H1 (cell line): Measurements from ENCODE around the gene ITPK1. TPM values are rescaled to one million over a fixed set of nuclear protein-coding genes. Genes with fewer than 3 reads are reported as not detected.
A peak's percentile ranks its signal among the peaks of the same experiment; 100 is the strongest.

Experiments used
- CTCF ChIA-PET: fragments of 300-600 bp; sonication (Branson Sonifier 250); formaldehyde crosslinking; loops from one replicate; lab custom pipeline; 2021; ENCODE audit not compliant: partially characterized antibody; lab: Charles Lee
- POLR2A ChIA-PET: fragments of 300-600 bp; sonication (Branson Sonifier 250); formaldehyde crosslinking; loops from one replicate; lab custom pipeline; 2021; ENCODE audit warnings: inconsistent platforms; ENCODE audit not compliant: partially characterized antibody; lab: Charles Lee
- DNase-seq, 2 experiments: peaks; one replicate each; pipeline versions ENCODE4 v3.0.0 to v3.0.0-alpha.2; 2010 to 2022; ENCODE audit warnings: low spot score in 2 of 2, low read depth in 1 of 2, mixed read lengths in 1 of 2
- FAIRE-seq: peaks from 2 replicates; lab custom pipeline; 2011; peaks lifted over from hg19 to GRCh38; lab: Jason Lieb, UNC
- H2AFZ ChIP-seq: 2 replicates; pipeline ENCODE4 v1.8.1; 2012; ENCODE audit warnings: low read length, inconsistent platforms
- H2AK5ac ChIP-seq: 2 replicates; pipeline ENCODE4 v1.6.1; 2013; ENCODE audit warnings: low read depth, low read length
- H2BK120ac ChIP-seq: replicated peaks from 2 replicates; pipeline ENCODE3; 2013; ENCODE audit warnings: low read depth, low read length, inconsistent platforms
- H2BK12ac ChIP-seq: 2 replicates; pipeline ENCODE4 v1.6.1; 2013; ENCODE audit warnings: low read depth, low read length
- H2BK15ac ChIP-seq: 2 replicates; pipeline ENCODE4 v1.6.1; 2013; ENCODE audit warnings: low read length
- H2BK20ac ChIP-seq: 2 replicates; pipeline ENCODE4 v1.6.1; 2013; ENCODE audit warnings: low read length
- H2BK5ac ChIP-seq: 2 replicates; pipeline ENCODE4 v1.6.1; 2013; ENCODE audit warnings: low read depth, low read length
- H3K14ac ChIP-seq: 2 replicates; pipeline ENCODE4 v1.6.1; 2013; ENCODE audit warnings: inconsistent platforms; ENCODE audit not compliant: insufficient read length
- H3K18ac ChIP-seq: 2 replicates; pipeline ENCODE4 v1.6.1; 2013; ENCODE audit warnings: low read length; ENCODE audit errors: extremely low read depth
- H3K23ac ChIP-seq: 2 replicates; pipeline ENCODE4 v1.6.1; 2013; ENCODE audit warnings: inconsistent platforms; ENCODE audit not compliant: insufficient read length
- H3K23me2 ChIP-seq: 2 replicates; pipeline ENCODE4 v1.6.1; 2013; ENCODE audit warnings: low read depth, low read length
- H3K27ac ChIP-seq: 2 replicates; pipeline ENCODE4 v1.6.1; 2011; ENCODE audit warnings: low read depth, low read length, inconsistent platforms
- H3K27me3 ChIP-seq, 4 experiments: replicated peaks in 1 of 4; 1 replicate in 1 of 4; 2 replicates in 3 of 4; pipeline versions ENCODE4 v1.6.1 to v1.8.1; 2011 to 2013; ENCODE audit warnings: low read length in 3 of 4, mild to moderate bottlenecking in 3 of 4, inconsistent platforms in 2 of 4, mixed read lengths in 2 of 4, moderate library complexity in 1 of 4; ENCODE audit not compliant: control insufficient read depth in 3 of 4, insufficient read depth in 3 of 4; ENCODE audit errors: extremely low read depth in 1 of 4
- H3K36me3 ChIP-seq, 4 experiments: 2 replicates each; pipeline versions ENCODE4 v1.6.1 to v1.8.1; 2011 to 2013; ENCODE audit warnings: mild to moderate bottlenecking in 4 of 4, low read length in 3 of 4, moderate library complexity in 2 of 4, control low read depth in 1 of 4, inconsistent platforms in 1 of 4; ENCODE audit not compliant: insufficient read depth in 4 of 4, control insufficient read depth in 2 of 4
- H3K4ac ChIP-seq: replicated peaks from 2 replicates; pipeline ENCODE3; 2013; ENCODE audit warnings: low read length, low read depth, mixed read lengths, inconsistent platforms; ENCODE audit not compliant: insufficient read length
- H3K4me1 ChIP-seq, 4 experiments: replicated peaks in 1 of 4; 1 replicate in 1 of 4; 2 replicates in 3 of 4; pipeline versions ENCODE4 v1.6.1 to v1.8.1; 2011 to 2013; ENCODE audit warnings: low read length in 3 of 4, inconsistent platforms in 2 of 4, mixed read lengths in 1 of 4; ENCODE audit not compliant: insufficient read depth in 4 of 4, control insufficient read depth in 3 of 4
- H3K4me2 ChIP-seq, 2 experiments: 2 replicates each; pipeline versions ENCODE4 v1.6.1 to v1.8.1; 2011 to 2013; ENCODE audit warnings: low read depth in 2 of 2, low read length in 2 of 2, control low read depth in 1 of 2, inconsistent platforms in 1 of 2, mild to moderate bottlenecking in 1 of 2; ENCODE audit not compliant: insufficient read depth in 1 of 2
- H3K4me3 ChIP-seq, 4 experiments: fragments of 200-600, 300-600 bp in 1 of 4; sonication (generic), shearing (Covaris generic), sonication (Bioruptor Twin) in 1 of 4; 2 replicates each; pipeline versions ENCODE4 v1.5.1 to v1.8.1; 2011 to 2016; ENCODE audit warnings: low read length in 4 of 4, low read depth in 3 of 4, control low read depth in 2 of 4, inconsistent platforms in 2 of 4, mild to moderate bottlenecking in 2 of 4, mixed read lengths in 1 of 4, moderate library complexity in 1 of 4; ENCODE audit not compliant: insufficient read depth in 2 of 4; ENCODE audit errors: extremely low read depth in 1 of 4
- H3K56ac ChIP-seq: replicated peaks from 2 replicates; pipeline ENCODE3; 2013; ENCODE audit warnings: low read depth, mild to moderate bottlenecking, mixed read lengths, low read length, inconsistent platforms; ENCODE audit not compliant: insufficient read length
- H3K79me1 ChIP-seq: 2 replicates; pipeline ENCODE4 v1.6.1; 2013; ENCODE audit warnings: low read depth, low read length, control low read depth
- H3K79me2 ChIP-seq, 2 experiments: 2 replicates each; pipeline versions ENCODE4 v1.6.1 to v1.8.1; 2012 to 2013; ENCODE audit warnings: low read length in 2 of 2, mild to moderate bottlenecking in 2 of 2, inconsistent platforms in 1 of 2; ENCODE audit not compliant: insufficient read depth in 2 of 2, control insufficient read depth in 1 of 2
- H3K9ac ChIP-seq, 4 experiments: replicated peaks in 1 of 4; 1 replicate in 1 of 4; 2 replicates in 3 of 4; pipeline versions ENCODE4 v1.6.1 to v1.8.1; 2011 to 2013; ENCODE audit warnings: low read depth in 3 of 4, low read length in 3 of 4, control low read depth in 2 of 4, mild to moderate bottlenecking in 2 of 4, moderate library complexity in 2 of 4, inconsistent platforms in 1 of 4; ENCODE audit errors: extremely low read depth in 1 of 4
- H3K9me3 ChIP-seq, 2 experiments: 2 replicates each; pipeline versions ENCODE4 v1.6.1 to v1.8.1; 2012 to 2013; ENCODE audit warnings: mild to moderate bottlenecking in 2 of 2, moderate library complexity in 2 of 2, control low read depth in 1 of 2, inconsistent platforms in 1 of 2, low read depth in 1 of 2, low read length in 1 of 2, mixed read lengths in 1 of 2; ENCODE audit not compliant: insufficient read depth in 2 of 2
- H4K20me1 ChIP-seq, 2 experiments: replicated peaks in 1 of 2; 2 replicates each; pipeline versions ENCODE3 to v1.8.1; 2011 to 2013; ENCODE audit warnings: inconsistent platforms in 2 of 2, low read length in 2 of 2, mild to moderate bottlenecking in 1 of 2; ENCODE audit not compliant: insufficient read depth in 2 of 2, control insufficient read depth in 1 of 2
- H4K5ac ChIP-seq: 2 replicates; pipeline ENCODE4 v1.6.1; 2013; ENCODE audit warnings: low read length, low read depth, mixed read lengths, inconsistent platforms; ENCODE audit not compliant: insufficient read length
- H4K8ac ChIP-seq: 2 replicates; pipeline ENCODE4 v1.8.0; 2013; ENCODE audit warnings: mild to moderate bottlenecking, moderate library complexity, low read length, inconsistent platforms; ENCODE audit not compliant: insufficient read depth; ENCODE audit errors: extremely low read depth
- H4K91ac ChIP-seq: replicated peaks from 2 replicates; pipeline ENCODE3; 2013; ENCODE audit warnings: low read length, mixed read lengths, inconsistent platforms; ENCODE audit not compliant: insufficient read length
- CBX5 ChIP-seq: fragments of 300-800, 300-1000 bp; sonication (generic); IDR thresholded peaks from 2 replicates; pipeline ENCODE4 v1.7.1; 2016; ENCODE audit warnings: antibody characterized with exemption, low read length, low read depth
- CBX8 ChIP-seq: fragments of 300-800, 300-1000 bp; sonication (generic); IDR thresholded peaks from 2 replicates; pipeline ENCODE4 v1.7.1; 2016; ENCODE audit warnings: low read depth, low read length, borderline replicate concordance
- CREB1 ChIP-seq: IDR thresholded peaks from 2 replicates; pipeline ENCODE4 v1.6.1; 2012; ENCODE audit warnings: inconsistent platforms
- CTBP2 ChIP-seq: IDR thresholded peaks from 2 replicates; pipeline ENCODE4 v1.7.0; 2011; ENCODE audit warnings: borderline replicate concordance, mild to moderate bottlenecking, moderate library complexity, mixed read lengths, low read length; ENCODE audit not compliant: insufficient read depth, insufficient read length
- EGR1 ChIP-seq: IDR thresholded peaks from 2 replicates; pipeline ENCODE4 v1.6.1; 2011; ENCODE audit warnings: low read depth, low read length, borderline replicate concordance
- HDAC6 ChIP-seq: IDR thresholded peaks from one replicate; pipeline ENCODE4 v1.7.1; 2012; ENCODE audit warnings: low read depth, mild to moderate bottlenecking, inconsistent platforms, low read length, moderate library complexity
- JUN ChIP-seq: IDR thresholded peaks from 2 replicates; pipeline ENCODE4 v1.6.1; 2011; ENCODE audit warnings: low read depth, mild to moderate bottlenecking, improper control_type of control experiment, low read length
- NRF1 ChIP-seq: IDR thresholded peaks from 2 replicates; pipeline ENCODE4 v1.6.1; 2011; ENCODE audit warnings: mild to moderate bottlenecking, low read depth, low read length, improper control_type of control experiment
- POLR2AphosphoS5 ChIP-seq: IDR thresholded peaks from 2 replicates; pipeline ENCODE4 v1.6.1; 2011; ENCODE audit warnings: low read depth, low read length
- RBBP5 ChIP-seq: IDR thresholded peaks from 2 replicates; pipeline ENCODE4 v1.7.1; 2012; ENCODE audit warnings: low read depth, mild to moderate bottlenecking, inconsistent platforms, low read length, moderate library complexity, borderline replicate concordance
- SIX5 ChIP-seq: IDR thresholded peaks from 2 replicates; pipeline ENCODE4 v1.6.1; 2011; ENCODE audit warnings: mild to moderate bottlenecking, low read depth, low read length
- TEAD4 ChIP-seq: IDR thresholded peaks from 2 replicates; pipeline ENCODE4 v1.6.1; 2012; ENCODE audit warnings: low read depth, low read length, inconsistent platforms, mixed read lengths
- WGBS, 2 experiments: shearing (Covaris generic) in 1 of 2; methylation state at CpG; one replicate each; pipeline versions ENCODE4 v1.1.6 to v1.1.7; 2013 to 2015; ENCODE audit warnings: low lambda C conversion rate in 2 of 2, mixed read lengths in 2 of 2, inconsistent platforms in 1 of 2, low coverage in 1 of 2, missing lambda C conversion rate in 1 of 2; ENCODE audit not compliant: insufficient replicate concordance in 2 of 2, insufficient coverage in 1 of 2, insufficient read length in 1 of 2; ENCODE audit errors: extremely low coverage in 1 of 2, missing lambda C conversion rate in 1 of 2; 5-methylcytosine and 5-hydroxymethylcytosine counted together
- polyA plus RNA-seq, 7 experiments: library from polyadenylated mRNA; depleted of rRNA in 3 of 7; stranded (reverse) in 5 of 7; unstranded in 2 of 7; fragments of >200 nt in 5 of 7; fragments of 200-250 nt in 2 of 7; gene quantifications; 1 replicate in 5 of 7; 2 replicates in 1 of 7; 4 replicates in 1 of 7; pipeline versions ENCODE4 v1.2.1 to v1.2.3, GENCODE V29; 2011 to 2013; ENCODE audit warnings: missing spikeins in 2 of 7, mixed read lengths in 2 of 7
- total RNA-seq: library from RNA; stranded (reverse); fragmentation: NEBNext Ultra II Directional; extraction: Animal tissue kit (Norgen Biotek cat#: 25700); gene quantifications from 2 replicates; pipeline ENCODE4 v1.2.1, GENCODE V29; 2021

Gene ITPK1
- total and polyA plus RNA-seq, 2 of the 8 experiments (the other 6 are each of a cell fraction or from before 2014, with no cell fraction given) = 108 to 143 TPM

DNA sequence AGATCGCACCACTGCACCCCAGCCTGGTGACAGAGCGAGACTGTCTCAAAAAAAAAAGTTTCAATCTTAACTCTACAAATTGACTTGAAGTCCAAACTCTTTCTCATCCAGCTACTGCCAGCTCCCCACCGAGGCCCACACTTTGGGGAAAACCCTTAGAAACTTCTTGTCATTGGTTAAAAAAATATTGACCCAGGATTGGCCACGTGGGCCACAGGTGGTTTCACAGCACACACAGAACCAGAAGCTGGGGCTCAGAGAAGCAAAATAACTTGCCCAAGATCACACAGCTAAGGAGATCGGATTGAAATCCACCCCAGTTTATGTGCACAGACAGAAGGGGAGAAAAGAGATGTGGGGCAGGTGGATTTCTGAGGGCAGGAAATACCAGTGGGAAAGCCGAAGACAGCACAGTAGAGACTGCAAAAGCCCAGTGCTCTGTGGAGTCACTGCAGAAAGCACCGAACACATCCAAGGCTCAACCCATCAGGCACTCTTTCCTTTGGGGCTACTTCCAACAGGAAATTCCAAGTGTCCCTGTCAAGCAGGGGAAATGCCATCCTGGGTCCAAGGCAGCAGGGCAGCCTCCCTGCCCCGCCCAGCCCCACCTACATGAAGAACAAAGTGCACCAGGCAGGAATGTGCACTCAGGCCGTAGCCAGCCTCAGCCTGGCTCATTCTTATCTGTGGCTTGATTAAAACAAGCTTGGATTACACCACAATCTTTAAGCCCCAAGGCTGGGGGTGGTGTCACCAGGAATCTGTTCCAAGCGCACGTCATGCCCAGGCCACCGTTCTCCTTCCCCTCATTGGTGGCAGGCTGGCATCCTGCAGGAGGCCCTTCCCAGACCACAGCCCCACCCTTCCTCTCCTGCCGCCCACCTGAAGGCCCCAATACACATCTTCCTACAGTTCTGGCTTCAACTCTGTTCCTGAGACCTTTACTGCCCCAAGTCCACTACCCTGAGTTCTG, 72.5 kb downstream of the ITPK1 start:
- no peak overlapping the region for H2BK120ac ChIP-seq
- H4K5ac ChIP-seq = no peak overlapping the region
- H3K14ac ChIP-seq = no peak overlapping the region
- peaks cover 5 to 8% of the 10 kb centered on the region in 2 experiments for H4K20me1 ChIP-seq
- 0 out of 2 replicates have a peak overlapping the region, but pooled peaks have one; percentile 39 for H2BK12ac ChIP-seq
- H3K36me3 ChIP-seq = no peaks in the 10 kb centered on the region
- no peak overlapping the region for H3K4me3 ChIP-seq
- no peak overlapping the region for H3K27ac ChIP-seq
- POLR2A ChIA-PET = no interaction called here
- TF ChIP-seq POLR2AphosphoS5 = no peak
- no peak for TF ChIP-seq SIX5
- no peak for TF ChIP-seq CBX5
- TF ChIP-seq JUN = no peak
- no peak for TF ChIP-seq CBX8
- TF ChIP-seq NRF1 = no peak
- TF ChIP-seq CREB1 = no peak
- TF ChIP-seq TEAD4 = no peak
- no peak for TF ChIP-seq EGR1
- no peak for TF ChIP-seq RBBP5
- TF ChIP-seq HDAC6 = no peak
- TF ChIP-seq CTBP2 = no peak
- TF ChIP-seq, all 59 proteins: peak for 0
- no peak overlapping the region for H2AFZ ChIP-seq
- DNase-seq = no peak
- WGBS, 2 experiments = 89% methylated on average over 13 of the region's 13 CpGs; no CpG with 5 or more reads in 1 of the 2 experiments
- no peak overlapping the region for H4K8ac ChIP-seq
- no peak overlapping the region for H2BK20ac ChIP-seq
- no peak overlapping the region for H3K23ac ChIP-seq
- H3K9ac ChIP-seq = no peak overlapping the region
- no peak overlapping the region for H3K4me2 ChIP-seq
- H3K9me3 ChIP-seq = no peaks in the 10 kb centered on the region
- H2BK5ac ChIP-seq = peak overlapping the region; percentile 12; the same call in 1 of the 2 replicates
- H3K27me3 ChIP-seq = no peaks in the 10 kb centered on the region
- no peak for FAIRE-seq
- peaks cover 17% of the 10 kb centered on the region for H3K79me1 ChIP-seq
- CTCF ChIA-PET = interaction anchor here (1.5 to 2.3 kb wide), 2 partner anchors 71 to 127 kb away, joined by 6 to 10 read pairs; no protein-coding TSS in a partner anchor
- H2BK15ac ChIP-seq = no peak overlapping the region
- no peaks in the 10 kb centered on the region for H3K23me2 ChIP-seq
- no peak overlapping the region for H4K91ac ChIP-seq
- H3K79me2 ChIP-seq = peaks cover 0 to 92% of the 10 kb centered on the region in 2 experiments; a peak in 2 of 4 replicates
- H3K18ac ChIP-seq = peak overlapping the region; percentile 5; the same call in 1 of the 2 replicates
- no peak overlapping the region for H3K56ac ChIP-seq
- no peak overlapping the region for H3K4ac ChIP-seq
- peaks cover 21 to 65% (median 47%) of the 10 kb centered on the region in 4 experiments for H3K4me1 ChIP-seq
- H2AK5ac ChIP-seq = no peak overlapping the region
